ENCODE data around the gene ZNF878.

Gene ZNF878

DNA sequence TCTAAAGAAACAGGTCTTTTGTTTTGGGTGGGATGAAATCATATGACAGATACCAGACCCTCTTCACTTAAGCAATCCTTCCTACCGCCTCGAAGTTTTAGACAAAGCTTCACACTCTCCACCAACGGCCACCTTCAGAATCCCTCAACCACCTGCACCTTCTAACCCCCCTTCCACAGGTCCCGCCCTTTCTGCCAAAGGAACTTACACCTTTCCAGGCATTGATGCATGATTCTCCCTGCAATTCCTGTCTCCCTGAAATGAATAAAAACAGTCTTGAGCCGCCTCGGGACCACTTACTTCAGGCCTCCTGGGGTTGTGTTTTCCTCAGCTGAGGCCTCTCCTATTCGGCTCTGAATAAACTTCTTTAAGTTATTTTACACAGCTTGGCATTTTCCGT lies 18.1 kb downstream of the ZNF878 start:
- DNase-seq: no peak

GRCh38 chr19:12034198-12034597 lies 18.6 kb downstream of the ZNF878 start:
- DNase-seq: no peak

DNA sequence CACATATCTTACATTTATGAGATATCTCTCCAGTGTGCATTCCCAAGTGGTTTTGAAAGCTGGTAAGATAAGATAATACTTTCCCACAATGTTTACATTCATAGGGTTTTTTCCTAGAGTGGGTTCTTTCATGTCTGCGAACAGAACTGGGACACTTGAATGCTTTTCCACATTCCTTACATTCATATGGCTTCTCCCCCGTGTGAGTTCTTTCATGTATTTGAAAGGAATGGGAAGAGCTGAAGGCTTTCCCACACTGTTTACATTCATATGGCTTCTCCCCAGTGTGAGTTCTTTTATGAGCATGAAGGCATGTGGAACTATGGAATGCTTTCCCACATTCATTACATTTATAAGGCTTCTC lies 37.0 kb downstream of the ZNF878 start:
- DNase-seq: no peak

GRCh38 chr19:12015015-12015752 lies 37.6 kb downstream of the ZNF878 start:
- DNase-seq: no peak

DNA sequence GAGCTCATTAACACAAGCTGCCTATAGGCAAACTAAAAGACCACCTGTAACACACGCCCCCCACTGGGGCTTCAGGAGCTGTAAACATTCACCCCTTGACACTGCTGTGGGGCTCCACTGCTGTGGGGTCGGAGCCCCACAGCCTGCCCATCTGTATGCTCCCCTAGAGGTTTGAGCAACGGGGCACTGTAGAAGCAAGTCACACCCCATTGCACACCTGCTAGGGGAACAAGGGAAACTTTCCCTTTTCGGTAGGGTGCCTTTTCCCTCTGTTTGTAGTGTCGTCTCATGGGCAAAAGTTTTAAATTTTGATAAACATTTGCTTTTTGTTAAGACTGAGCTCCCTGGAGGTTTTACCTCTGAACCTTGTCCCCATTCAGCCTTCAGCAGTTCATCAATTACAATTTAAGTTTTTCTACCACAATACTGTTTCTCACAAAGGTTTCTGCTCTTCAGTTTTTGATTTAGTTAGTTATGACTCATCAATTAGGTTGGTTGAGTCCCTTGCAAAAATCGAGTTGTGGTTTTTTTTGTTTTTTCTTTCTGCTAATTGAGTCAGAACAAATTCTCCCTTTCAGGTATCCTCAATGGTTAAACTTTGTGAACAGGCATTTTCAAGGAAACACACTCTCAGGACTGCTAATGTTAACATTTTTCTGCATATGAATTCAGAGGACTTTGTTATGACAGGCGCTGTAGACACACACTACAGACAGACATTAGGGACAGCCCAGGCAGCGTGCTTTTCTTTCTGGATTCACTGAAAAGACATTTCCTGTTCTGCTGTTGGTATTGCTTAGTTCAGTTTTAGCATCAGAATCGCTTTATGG lies 52.4 kb downstream of the ZNF878 start:
- DNase-seq: no peak

- no peak for DNase-seq
These were observed 57.6 kb downstream of the ZNF878 start for GRCh38 chr19:11995174-11995573.
